Lower leg skin (tissue), 4 donors: Measurements from ENCODE around the gene APMAP. TPM values are rescaled to one million over a fixed set of nuclear protein-coding genes. Genes with fewer than 3 reads are reported as not detected.

Source experiments
- DNase-seq, 2 donors: peaks; one replicate each; pipeline ENCODE4 v3.0.0-alpha.2; 2019; ENCODE audit warnings: low spot score in 2 of 2
- H3K4me3 ChIP-seq: fragments of 200-600 bp; sonication (generic); 2 replicates; pipeline ENCODE4 v1.5.1; 2017; ENCODE audit warnings: mild to moderate bottlenecking, low read depth; ENCODE audit not compliant: poor library complexity, severe bottlenecking
- POLR2A ChIP-seq, 2 donors: fragments of 450-650 bp; IDR thresholded peaks; one replicate each; pipeline ENCODE4 v1.6.1; 2016 to 2017; ENCODE audit warnings: antibody characterized with exemption in 2 of 2, mild to moderate bottlenecking in 1 of 2, moderate library complexity in 1 of 2
- WGBS, 2 donors: methylation state at CpG; one replicate each; pipeline ENCODE4 v1.1.5; 2018; 5-methylcytosine and 5-hydroxymethylcytosine counted together
- intact Hi-C: fragments of 100-400 bp; cut with DNase I; formaldehyde crosslinking; loops from one replicate; pipeline ENCODE4 v1.15.0; 2023; ENCODE audit warnings: low total_unique reads
- total RNA-seq, 4 donors: library from RNA; depleted of rRNA; stranded (reverse); fragments of >200 nt; gene quantifications; one replicate each; pipeline ENCODE4 v1.1.0, GENCODE V29; 2016
- TF ChIP-seq, protein P1 (sequence below), 3 donors: fragments of 450-650 bp; IDR thresholded peaks; one replicate each; pipeline ENCODE4 v1.5.1; 2016; ENCODE audit warnings: antibody characterized with exemption in 3 of 3, mild to moderate bottlenecking in 3 of 3, moderate library complexity in 2 of 3

Gene APMAP
- total RNA-seq, 4 donors from 2014 or later: 34.4 to 88.7 (median 52.6) TPM

DNA sequence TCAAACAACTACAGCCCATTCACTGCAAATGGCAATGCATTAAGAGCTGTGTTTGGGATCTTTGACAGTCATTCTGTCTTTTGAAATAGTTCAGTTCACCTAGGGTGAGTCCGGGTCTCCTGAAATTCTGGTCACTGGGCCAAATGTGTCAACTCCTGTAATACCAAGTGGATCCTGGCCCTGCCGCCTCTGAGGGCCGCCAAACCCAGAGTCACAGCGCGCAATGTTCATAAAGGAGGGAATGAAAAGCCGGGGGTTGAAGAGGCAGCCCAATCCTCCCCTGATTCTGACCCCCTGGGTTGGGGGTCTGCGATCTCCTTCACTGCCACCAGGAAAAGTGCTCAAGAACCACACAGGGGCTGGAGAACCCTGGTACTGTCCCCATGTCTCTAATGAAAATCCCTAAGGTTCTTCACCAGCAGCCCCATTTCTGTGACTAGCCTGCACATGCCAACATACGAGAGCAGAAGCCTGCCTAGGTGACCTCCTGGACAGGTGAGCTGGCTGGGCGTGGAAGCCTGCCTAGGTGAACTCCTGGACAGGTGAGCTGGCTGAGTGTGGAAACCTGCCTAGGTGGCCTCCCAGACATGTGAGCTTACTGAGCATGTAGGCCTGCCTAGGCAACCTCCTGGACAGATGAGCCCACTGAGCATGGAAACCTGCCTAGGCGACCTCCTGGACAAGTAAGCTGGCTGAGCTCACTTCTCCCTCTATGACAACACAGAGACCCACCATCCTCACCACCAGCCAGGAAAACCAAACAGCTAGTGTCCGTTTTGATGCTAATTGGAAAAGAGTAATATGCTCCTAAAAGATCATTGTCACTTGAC lies 16.1 kb upstream of the APMAP start:
- 90 to 95% methylated on average over 11 of the region's 11 CpGs for WGBS, 2 donors
- DNase-seq: peak in 1 of 2 donors; percentile 72
- TF ChIP-seq, protein P1, sequence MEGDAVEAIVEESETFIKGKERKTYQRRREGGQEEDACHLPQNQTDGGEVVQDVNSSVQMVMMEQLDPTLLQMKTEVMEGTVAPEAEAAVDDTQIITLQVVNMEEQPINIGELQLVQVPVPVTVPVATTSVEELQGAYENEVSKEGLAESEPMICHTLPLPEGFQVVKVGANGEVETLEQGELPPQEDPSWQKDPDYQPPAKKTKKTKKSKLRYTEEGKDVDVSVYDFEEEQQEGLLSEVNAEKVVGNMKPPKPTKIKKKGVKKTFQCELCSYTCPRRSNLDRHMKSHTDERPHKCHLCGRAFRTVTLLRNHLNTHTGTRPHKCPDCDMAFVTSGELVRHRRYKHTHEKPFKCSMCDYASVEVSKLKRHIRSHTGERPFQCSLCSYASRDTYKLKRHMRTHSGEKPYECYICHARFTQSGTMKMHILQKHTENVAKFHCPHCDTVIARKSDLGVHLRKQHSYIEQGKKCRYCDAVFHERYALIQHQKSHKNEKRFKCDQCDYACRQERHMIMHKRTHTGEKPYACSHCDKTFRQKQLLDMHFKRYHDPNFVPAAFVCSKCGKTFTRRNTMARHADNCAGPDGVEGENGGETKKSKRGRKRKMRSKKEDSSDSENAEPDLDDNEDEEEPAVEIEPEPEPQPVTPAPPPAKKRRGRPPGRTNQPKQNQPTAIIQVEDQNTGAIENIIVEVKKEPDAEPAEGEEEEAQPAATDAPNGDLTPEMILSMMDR (IDR thresholded peaks at IDR 0.05): no peak
- TF ChIP-seq POLR2A (IDR thresholded peaks at IDR 0.05): no peak
- H3K4me3 ChIP-seq: no peak overlapping the region
- intact Hi-C loops: no loop called here

DNA sequence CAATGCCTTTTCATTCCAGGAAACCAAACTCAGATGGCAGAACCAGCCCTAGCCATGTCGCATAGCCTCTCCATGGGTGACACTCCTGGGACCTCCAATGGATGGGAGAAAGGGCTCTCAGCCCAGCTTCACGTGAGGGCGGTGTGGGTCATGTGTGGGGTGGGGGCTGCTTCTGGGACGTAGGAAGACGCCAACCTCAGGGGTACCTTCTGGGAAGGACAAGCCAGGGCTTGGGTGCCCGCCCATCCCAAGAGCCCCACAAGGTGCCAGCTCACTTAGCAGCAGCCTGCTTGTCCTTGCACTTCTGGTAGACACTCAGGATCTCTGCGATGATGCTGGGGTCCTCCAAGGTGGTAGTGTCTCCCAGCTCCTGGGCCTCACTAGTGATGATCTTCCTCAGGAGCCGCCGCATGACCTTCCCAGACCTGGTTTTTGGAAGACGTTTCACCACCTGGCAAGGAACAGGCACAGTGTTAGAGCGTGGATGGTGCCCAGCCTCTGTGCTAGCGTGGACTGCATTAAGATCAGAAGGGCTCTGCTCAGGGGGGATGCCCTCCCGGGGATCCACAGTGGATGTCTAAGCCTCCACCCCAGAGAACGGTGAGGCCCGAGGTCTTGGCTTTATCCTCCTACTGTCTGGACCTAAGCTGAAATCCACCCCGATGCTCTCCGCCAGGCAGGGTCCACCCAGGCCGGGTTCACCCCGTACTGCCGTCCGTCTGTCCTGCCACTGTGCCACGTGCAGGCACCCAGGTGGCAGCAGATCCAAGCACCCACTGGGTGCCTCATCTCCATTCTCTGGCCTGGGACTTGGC lies 15.1 kb upstream of the APMAP start:
- peak in 1 of 2 donors; percentile 80 for DNase-seq
- intact Hi-C loops: no loop called here
- TF ChIP-seq POLR2A (IDR thresholded peaks at IDR 0.05): no peak
- TF ChIP-seq, protein P1 (IDR thresholded peaks at IDR 0.05): no peak
- H3K4me3 ChIP-seq: no peak overlapping the region
- 93 to 95% methylated on average over 20 to 21 of the region's 22 CpGs for WGBS, 2 donors

DNA sequence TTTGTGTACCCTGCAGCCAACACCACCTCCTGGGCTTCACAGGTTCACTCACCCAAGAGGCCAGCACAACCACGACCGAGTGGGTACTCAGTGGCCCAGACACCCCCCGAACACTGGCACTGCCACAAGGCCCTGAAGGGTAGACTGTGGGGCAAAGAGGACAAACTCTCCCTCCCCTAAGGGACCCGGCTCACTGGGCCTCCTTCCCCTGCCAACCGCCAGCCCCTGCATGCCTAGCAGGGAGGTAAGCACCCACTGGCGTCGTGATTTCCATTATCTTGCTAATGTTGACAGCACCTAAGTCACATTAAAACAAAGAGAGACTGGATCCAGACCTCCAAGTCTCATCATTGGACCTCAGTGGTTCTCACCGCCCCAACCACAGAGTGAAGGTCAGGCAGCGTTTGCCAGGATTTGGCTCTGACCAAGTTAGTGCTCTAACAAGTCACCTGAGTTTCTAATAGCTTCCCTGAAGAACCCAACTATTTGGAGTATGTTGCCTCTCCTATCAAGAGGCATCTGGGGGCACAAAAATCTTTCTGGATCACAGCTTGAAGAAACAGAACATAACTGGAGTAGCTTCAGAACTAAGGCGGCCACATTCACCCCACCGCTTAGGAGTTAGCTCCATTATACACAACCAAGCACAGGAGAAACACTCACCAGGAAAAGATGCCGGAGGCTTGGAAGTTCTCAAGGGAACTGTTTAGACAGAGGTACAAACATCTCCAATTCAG lies 14.0 kb upstream of the APMAP start:
- peak in 1 of 2 donors; percentile 65 for DNase-seq
- TF ChIP-seq, protein P1 (IDR thresholded peaks at IDR 0.05): no peak
- TF ChIP-seq POLR2A (IDR thresholded peaks at IDR 0.05): no peak
- H3K4me3 ChIP-seq: no peak overlapping the region
- WGBS, 2 donors: 84 to 86% methylated on average over 12 of the region's 12 CpGs
- intact Hi-C loops: no loop called here

DNA sequence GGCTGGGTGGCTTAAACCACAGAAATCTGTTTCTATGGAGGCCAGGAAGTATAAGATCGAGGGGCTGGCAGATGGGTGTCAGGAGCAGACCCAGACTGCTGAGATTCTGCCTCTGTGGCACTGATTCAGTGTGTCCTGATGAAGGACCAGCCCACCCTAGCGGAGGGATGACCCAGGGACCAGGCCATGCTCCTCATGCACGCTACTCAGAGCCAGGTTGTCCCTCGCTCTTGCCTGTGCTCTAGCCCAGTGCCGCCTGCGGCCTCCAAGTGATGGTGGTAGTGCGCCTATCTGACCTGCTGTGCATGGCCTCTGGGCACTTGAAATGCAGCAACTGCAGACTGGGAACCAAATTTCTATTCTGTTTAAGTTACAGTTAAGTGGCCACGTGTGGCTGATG lies 13.1 kb upstream of the APMAP start:
- DNase-seq: peak in 1 of 2 donors; percentile 78

DNA sequence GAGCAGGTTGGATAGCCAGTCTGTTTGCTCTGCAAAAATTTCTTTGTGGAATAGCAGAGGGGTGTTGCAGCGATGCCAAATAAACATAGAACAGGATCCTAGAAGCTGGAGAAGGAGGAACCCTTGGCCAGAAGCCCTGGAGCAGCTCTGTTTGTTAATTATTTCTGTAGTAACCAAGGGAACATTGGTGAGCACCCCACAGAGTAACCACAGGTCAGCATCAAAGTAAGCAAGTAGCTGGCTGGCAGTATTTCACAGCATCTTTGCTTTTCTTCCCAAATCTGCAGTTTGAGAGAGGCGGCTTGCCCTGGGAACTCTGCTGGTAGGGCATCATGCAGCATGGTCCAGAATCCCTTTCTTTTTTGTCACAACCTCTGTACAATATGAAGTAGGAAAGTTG lies 12.7 kb upstream of the APMAP start:
- no peak for TF ChIP-seq POLR2A (IDR thresholded peaks at IDR 0.05)
- TF ChIP-seq, protein P1 (IDR thresholded peaks at IDR 0.05): no peak
- DNase-seq: peak in 1 of 2 donors; percentile 77
- intact Hi-C loops: no loop called here
- 52 to 62% methylated on average over 2 of the region's 2 CpGs for WGBS, 2 donors
- no peak overlapping the region for H3K4me3 ChIP-seq

More for the DNA sequence above, 13.1 kb upstream of the APMAP start:
- intact Hi-C loops: no loop called here
- WGBS, 2 donors: 85 to 92% methylated on average over 8 of the region's 8 CpGs
- H3K4me3 ChIP-seq: no peak overlapping the region
- TF ChIP-seq POLR2A (IDR thresholded peaks at IDR 0.05): no peak
- TF ChIP-seq, protein P1 (IDR thresholded peaks at IDR 0.05): no peak
